OCI-LY7 (cell line): ENCODE measurements around the gene NTM. TPM values are rescaled to one million over a fixed set of nuclear protein-coding genes. Genes with fewer than 3 reads are reported as not detected.

ENCODE experiments used
- BruUV-seq: library from RNA; stranded (reverse); fragments of 400-500 nt; replicated peaks from 2 replicates; lab custom pipeline; 2021; lab: Mats Ljungman, UMichigan
- CTCF ChIA-PET: fragments of 300-600 bp; sonication (Branson Sonifier 250); formaldehyde crosslinking; loops from one replicate; lab custom pipeline; 2022; ENCODE audit warnings: antibody characterized with exemption; ENCODE audit not compliant: unreplicated experiment; lab: Charles Lee
- POLR2A ChIA-PET: fragments of 300-600 bp; sonication (Branson Sonifier 250); formaldehyde crosslinking; loops from one replicate; lab custom pipeline; 2022; ENCODE audit warnings: antibody characterized with exemption; lab: Charles Lee
- DNase-seq: peaks from one replicate; pipeline ENCODE4 v3.0.0-alpha.2; 2015; ENCODE audit warnings: low spot score
- H2AFZ ChIP-seq: fragments of 200-600 bp; sonication (generic), shearing (Covaris generic); 2 replicates; pipeline ENCODE4 v1.6.1; 2014; ENCODE audit warnings: mild to moderate bottlenecking, antibody characterized with exemption, low read length, moderate library complexity
- H3K27ac ChIP-seq: fragments of 200-600 bp; sonication (generic); 2 replicates; pipeline ENCODE4 v1.5.1; 2014; ENCODE audit warnings: mixed run types, low read depth, mild to moderate bottlenecking, moderate library complexity, low read length, inconsistent platforms; ENCODE audit not compliant: poor library complexity, severe bottlenecking
- H3K36me3 ChIP-seq: fragments of 200-600 bp; sonication (generic); 2 replicates; pipeline ENCODE4 v1.6.1; 2014; ENCODE audit warnings: mild to moderate bottlenecking, antibody characterized with exemption, low read length, moderate library complexity, mixed read lengths; ENCODE audit not compliant: insufficient read depth
- H3K4me1 ChIP-seq: fragments of 200-600 bp; sonication (generic); 2 replicates; pipeline ENCODE4 v1.5.1; 2014; ENCODE audit warnings: mild to moderate bottlenecking, low read length; ENCODE audit not compliant: insufficient read depth, poor library complexity, severe bottlenecking
- H3K4me2 ChIP-seq: fragments of 200-600 bp; sonication (generic); 2 replicates; pipeline ENCODE4 v1.6.1; 2014; ENCODE audit warnings: mild to moderate bottlenecking, low read length
- H3K4me3 ChIP-seq: fragments of 200-600 bp; sonication (generic); 2 replicates; pipeline ENCODE4 v1.5.1; 2014; ENCODE audit warnings: mild to moderate bottlenecking, low read depth, low read length; ENCODE audit not compliant: poor library complexity, severe bottlenecking
- H3K79me2 ChIP-seq: fragments of 200-600 bp; sonication (generic); 2 replicates; pipeline ENCODE4 v1.6.1; 2016; ENCODE audit warnings: low read depth, mild to moderate bottlenecking, low read length, moderate library complexity, mixed read lengths; ENCODE audit not compliant: insufficient read depth
- H3K9me2 ChIP-seq: fragments of 200-600 bp; sonication (generic); 2 replicates; pipeline ENCODE4 v1.6.1; 2016; ENCODE audit warnings: mild to moderate bottlenecking, low read length, mixed read lengths; ENCODE audit not compliant: insufficient read depth
- H3K9me3 ChIP-seq: fragments of 200-600 bp; sonication (generic); 2 replicates; pipeline ENCODE4 v1.6.1; 2014; ENCODE audit warnings: mild to moderate bottlenecking, mixed run types, low read length, mixed read lengths
- H4K20me1 ChIP-seq: fragments of 200-600 bp; sonication (generic); 2 replicates; pipeline ENCODE4 v1.6.1; 2014; ENCODE audit warnings: mild to moderate bottlenecking, antibody characterized with exemption, low read length, moderate library complexity, mixed read lengths; ENCODE audit not compliant: insufficient read depth
- CTCF ChIP-seq: fragments of 200-600 bp; sonication (generic); conservative IDR thresholded peaks from 2 replicates; pipeline ENCODE4 v1.5.1; 2014; ENCODE audit warnings: mild to moderate bottlenecking, antibody characterized with exemption, low read length, moderate library complexity, mixed read lengths
- EZH2phosphoT487 ChIP-seq: fragments of 200-600 bp; sonication (generic); IDR thresholded peaks from 2 replicates; pipeline ENCODE4 v1.6.1; 2018; ENCODE audit warnings: low read depth, borderline replicate concordance, mild to moderate bottlenecking, mixed run types, antibody characterized with exemption, low read length, moderate library complexity, mixed read lengths
- intact Hi-C: fragments of 100-400 bp; cut with micrococcal nuclease; formaldehyde crosslinking; loops from one replicate; pipeline ENCODE4 v1.10.0; 2022; ENCODE audit not compliant: unreplicated experiment
- total RNA-seq, 2 experiments: library from RNA; depleted of rRNA in 1 of 2; stranded (reverse); fragments of >200 nt in 1 of 2; shearing (Covaris generic) in 1 of 2; gene quantifications; 2 replicates each; pipeline ENCODE4 v1.2.3, GENCODE V29; 2014 to 2022

NTM gene
- total RNA-seq, 2 experiments from 2014 or later: not detected

GRCh38 chr11:131760091-131761061, 390.0 kb downstream of the NTM start:
- Histone ChIP-seq H3K27ac (no peak overlapping the region), H3K9me3 (no peaks in the 10 kb centered on the region), H3K4me2 (no peak overlapping the region), H3K4me3 (no peak overlapping the region), H3K36me3 (no peaks in the 10 kb centered on the region), H2AFZ (no peak overlapping the region), H3K4me1 (no peaks in the 10 kb centered on the region), H3K9me2 (no peaks in the 10 kb centered on the region), H3K79me2 (no peaks in the 10 kb centered on the region), H4K20me1 (no peaks in the 10 kb centered on the region)
- intact Hi-C loops: no loop called here
- CTCF ChIA-PET: no interaction called here
- no TSS peak for BruUV-seq
- TF ChIP-seq CTCF: no peak
- no peak for TF ChIP-seq EZH2phosphoT487
- DNase-seq: no peak
- POLR2A ChIA-PET: interaction anchor here (0.7 kb wide), 1 partner anchor 629 kb away, joined by 5 read pairs; no protein-coding TSS in a partner anchor

- H3K79me2 ChIP-seq: no peaks in the 10 kb centered on the region
- intact Hi-C loops: no loop called here
- no peak overlapping the region for H3K27ac ChIP-seq
- no peak overlapping the region for H2AFZ ChIP-seq
- no peak overlapping the region for H3K4me3 ChIP-seq
- no peaks in the 10 kb centered on the region for H3K9me3 ChIP-seq
- DNase-seq: no peak
- ChIA-PET POLR2A (no interaction called here), CTCF (no interaction called here)
- H4K20me1 ChIP-seq: no peaks in the 10 kb centered on the region
- H3K9me2 ChIP-seq: no peaks in the 10 kb centered on the region
- no peaks in the 10 kb centered on the region for H3K4me1 ChIP-seq
- BruUV-seq: no TSS peak
- TF ChIP-seq CTCF: peak; percentile 15; the same call in 1 of the 2 replicates
- TF ChIP-seq EZH2phosphoT487: no peak
- H3K4me2 ChIP-seq: no peak overlapping the region
- H3K36me3 ChIP-seq: no peaks in the 10 kb centered on the region
Observed at GRCh38 chr11:131762346-131763110, 392.1 kb downstream of the NTM start.
